Suprapubic skin (tissue), 3 donors: Measurements from ENCODE around the gene DZIP1.

Experiments
- CTCF ChIP-seq, 2 donors: fragments of 200-600 bp in 1 of 2; fragments of 450-650 bp in 1 of 2; sonication (generic) in 1 of 2; IDR thresholded peaks; one replicate each; pipeline ENCODE4 v1.5.1; 2016 to 2019; ENCODE audit warnings: antibody characterized with exemption in 2 of 2, mild to moderate bottlenecking in 1 of 2, moderate library complexity in 1 of 2
- POLR2AphosphoS5 ChIP-seq, 3 donors: sonication (generic); formaldehyde crosslinking; IDR thresholded peaks; one replicate each; pipeline ENCODE4 v1.6.1; 2017; ENCODE audit warnings: antibody characterized with exemption in 3 of 3

- TF ChIP-seq CTCF (IDR thresholded peaks at IDR 0.05) (no peak), POLR2AphosphoS5 (IDR thresholded peaks at IDR 0.05) (no peak)
Observed at GRCh38 chr13:95530178-95530577, 114.3 kb downstream of the DZIP1 start.
